Activated CD4-positive, alpha-beta T cell treated with anti-CD3 and anti-CD28 coated beads, Interleukin-2, amount 50 U/mL, for 1 hour (primary cell): ENCODE data around the gene ZNF358.

Source experiments
- DNase-seq: peaks from one replicate; pipeline ENCODE4 v3.0.0-alpha.2; 2020

The ZNF358 gene

DNA sequence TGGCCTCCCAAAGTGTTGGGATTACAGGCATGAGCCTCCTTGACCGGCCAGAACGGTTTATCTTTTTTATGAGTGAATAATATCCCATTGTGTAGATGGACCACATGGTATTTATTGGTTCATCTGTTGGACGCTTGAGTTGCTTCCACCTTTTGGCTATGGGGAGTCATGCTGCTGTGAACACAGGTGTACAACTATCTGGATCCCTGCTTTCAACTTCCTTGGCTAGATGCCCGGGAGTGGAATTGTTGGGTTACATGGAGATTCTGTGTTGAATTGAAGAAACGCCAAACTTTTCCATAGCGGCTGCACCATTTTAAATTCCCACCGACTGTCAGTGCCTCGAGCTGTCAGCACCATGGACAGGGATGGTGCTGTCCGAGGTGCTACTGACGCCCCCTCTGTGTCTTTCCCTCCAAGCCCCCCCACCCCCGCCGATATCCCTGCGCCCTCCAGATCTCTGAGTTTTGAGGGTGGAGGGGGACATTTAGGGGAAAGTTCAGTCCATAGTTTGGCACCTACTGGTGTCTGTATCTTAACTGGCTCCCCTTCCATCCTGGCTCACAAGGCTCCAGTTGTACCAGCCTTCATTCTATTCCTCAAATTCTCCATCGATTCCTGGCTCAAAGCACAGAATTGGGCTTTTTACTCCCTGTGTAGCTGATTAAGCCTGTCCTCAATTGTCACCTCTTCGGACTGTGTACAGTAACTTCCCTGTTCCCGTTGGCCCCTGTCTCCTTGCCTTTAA is 46.9 kb downstream of the ZNF358 start:
- DNase-seq: no peak

DNA sequence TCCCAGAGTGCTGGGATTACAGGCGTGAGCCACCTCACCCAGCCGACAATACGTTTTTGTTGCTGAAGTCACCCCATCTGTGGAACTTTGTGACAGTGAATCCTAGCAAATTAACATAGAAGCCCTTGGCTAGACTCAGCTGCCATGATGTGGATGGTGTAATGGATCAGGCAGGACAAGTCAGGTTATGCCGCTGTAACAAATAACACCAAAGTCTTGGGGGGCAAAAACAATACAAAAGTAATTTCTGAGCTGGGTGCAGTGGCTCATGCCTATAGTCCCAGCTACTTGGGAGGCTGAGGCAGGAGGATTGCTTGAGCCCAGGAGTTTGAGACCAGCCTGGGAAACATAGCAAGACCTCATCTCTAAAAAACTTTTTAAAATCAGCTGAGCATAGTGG is 49.0 kb downstream of the ZNF358 start:
- no peak for DNase-seq

- no peak for DNase-seq
These were observed 49.4 kb downstream of the ZNF358 start for GRCh38 chr19:7565332-7565731.
